LNCAP (cell line): Measurements from ENCODE around the gene BRSK1.

Source experiments
- TF ChIP-seq, protein P1 (sequence below): fragments of 450-650 bp; IDR thresholded peaks from 2 replicates; pipeline ENCODE4 v1.5.1; 2017; ENCODE audit warnings: mild to moderate bottlenecking

The BRSK1 gene

DNA sequence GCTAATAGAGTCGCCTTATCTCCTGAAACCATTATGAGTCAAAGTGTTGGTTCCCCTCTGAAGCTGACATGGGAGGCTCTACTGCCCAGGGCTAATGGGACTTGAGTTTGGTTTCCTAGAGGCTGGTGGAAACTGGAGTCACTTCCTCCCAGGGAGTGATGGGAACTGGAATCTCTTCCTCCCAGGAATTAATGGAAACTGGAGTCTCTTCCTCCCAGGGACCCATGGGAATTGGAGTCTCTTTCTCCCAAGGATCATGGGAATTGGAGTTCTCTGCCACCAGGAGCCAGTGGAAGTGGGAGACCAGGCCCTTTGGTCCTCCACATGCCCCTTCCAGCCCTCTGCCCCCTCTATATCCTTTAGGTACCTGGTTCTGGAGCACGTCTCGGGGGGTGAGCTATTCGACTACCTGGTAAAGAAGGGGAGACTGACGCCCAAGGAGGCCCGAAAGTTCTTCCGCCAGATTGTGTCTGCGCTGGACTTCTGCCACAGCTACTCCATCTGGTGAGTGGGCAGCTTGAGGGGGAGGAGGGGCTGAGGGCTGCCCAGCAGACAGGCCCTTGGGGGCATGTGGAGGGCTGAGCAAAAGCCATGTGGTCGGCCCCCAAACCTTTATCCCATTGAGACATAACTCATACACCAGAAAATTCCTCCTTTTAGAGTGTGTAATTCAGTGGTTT is 5.5 kb downstream of the BRSK1 start:
- TF ChIP-seq, protein P1, sequence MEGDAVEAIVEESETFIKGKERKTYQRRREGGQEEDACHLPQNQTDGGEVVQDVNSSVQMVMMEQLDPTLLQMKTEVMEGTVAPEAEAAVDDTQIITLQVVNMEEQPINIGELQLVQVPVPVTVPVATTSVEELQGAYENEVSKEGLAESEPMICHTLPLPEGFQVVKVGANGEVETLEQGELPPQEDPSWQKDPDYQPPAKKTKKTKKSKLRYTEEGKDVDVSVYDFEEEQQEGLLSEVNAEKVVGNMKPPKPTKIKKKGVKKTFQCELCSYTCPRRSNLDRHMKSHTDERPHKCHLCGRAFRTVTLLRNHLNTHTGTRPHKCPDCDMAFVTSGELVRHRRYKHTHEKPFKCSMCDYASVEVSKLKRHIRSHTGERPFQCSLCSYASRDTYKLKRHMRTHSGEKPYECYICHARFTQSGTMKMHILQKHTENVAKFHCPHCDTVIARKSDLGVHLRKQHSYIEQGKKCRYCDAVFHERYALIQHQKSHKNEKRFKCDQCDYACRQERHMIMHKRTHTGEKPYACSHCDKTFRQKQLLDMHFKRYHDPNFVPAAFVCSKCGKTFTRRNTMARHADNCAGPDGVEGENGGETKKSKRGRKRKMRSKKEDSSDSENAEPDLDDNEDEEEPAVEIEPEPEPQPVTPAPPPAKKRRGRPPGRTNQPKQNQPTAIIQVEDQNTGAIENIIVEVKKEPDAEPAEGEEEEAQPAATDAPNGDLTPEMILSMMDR: no peak

DNA sequence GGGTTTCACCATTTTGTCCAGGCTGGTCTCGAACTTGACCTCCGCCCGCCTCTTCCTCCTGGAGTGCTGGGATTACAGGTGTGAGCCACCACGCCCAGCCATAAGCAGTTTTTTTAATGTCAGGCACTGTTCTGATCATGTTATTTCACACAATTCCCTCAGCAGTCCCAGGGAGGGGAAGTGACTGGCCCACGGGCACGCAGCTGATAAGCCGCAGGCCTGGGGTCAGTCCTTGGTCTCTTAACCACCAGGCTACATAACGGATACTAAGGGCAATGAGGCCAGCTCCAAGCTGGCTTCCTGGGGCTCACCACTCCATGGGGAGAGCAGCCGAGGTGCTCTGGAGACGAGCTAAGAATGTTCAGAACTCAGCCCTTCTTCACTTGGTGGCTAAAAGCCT is 13.5 kb downstream of the BRSK1 start:
- TF ChIP-seq, protein P1: no peak

DNA sequence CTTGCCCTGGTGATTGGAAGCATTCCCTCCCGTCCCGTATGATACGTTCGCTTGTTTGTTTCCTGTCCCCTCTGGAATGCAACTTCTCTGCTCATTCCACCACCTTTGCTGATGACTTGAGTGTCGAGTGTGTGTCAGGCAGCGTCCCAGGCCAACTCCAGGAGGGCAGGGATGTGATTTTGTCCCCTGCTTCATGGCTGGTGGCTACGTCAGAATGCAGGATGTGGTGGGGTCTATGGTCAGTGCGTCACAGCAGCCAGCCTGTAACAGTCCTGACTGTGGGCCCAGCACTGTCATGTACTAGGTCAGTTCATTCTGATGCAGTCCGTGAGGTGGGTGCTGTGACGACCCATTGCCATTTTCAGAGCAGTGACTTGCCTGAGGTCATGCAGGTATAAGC is 16.2 kb downstream of the BRSK1 start:
- TF ChIP-seq, protein P1: no peak

DNA sequence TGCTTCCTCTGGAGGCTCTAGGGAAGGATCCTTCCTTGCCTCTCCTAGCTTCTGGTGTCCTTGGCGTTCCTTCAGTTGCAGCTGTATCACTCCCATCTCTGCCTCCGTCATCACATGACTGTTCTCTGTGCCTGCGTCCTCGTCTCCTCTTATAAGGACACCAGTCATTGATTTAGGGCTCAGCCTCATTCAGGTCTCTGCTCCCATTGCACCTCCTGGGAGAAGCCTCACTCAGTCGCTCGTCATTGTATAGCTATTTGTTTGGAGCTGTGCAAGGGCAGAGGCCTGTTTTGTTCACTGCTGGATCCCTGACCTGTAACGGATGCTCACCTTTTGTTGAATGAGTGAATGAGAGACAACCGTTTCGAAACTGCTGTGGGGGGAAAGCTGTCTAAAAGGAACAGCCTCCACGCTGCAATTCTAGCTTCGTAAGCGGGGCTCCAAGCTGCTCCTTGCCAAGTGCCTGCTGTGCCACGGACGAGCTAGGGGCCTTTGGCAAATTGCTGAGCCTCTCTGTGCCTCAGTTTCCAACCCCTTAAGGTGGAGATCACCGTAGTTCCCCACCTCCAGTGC is 17.2 kb downstream of the BRSK1 start:
- TF ChIP-seq, protein P1: no peak

DNA sequence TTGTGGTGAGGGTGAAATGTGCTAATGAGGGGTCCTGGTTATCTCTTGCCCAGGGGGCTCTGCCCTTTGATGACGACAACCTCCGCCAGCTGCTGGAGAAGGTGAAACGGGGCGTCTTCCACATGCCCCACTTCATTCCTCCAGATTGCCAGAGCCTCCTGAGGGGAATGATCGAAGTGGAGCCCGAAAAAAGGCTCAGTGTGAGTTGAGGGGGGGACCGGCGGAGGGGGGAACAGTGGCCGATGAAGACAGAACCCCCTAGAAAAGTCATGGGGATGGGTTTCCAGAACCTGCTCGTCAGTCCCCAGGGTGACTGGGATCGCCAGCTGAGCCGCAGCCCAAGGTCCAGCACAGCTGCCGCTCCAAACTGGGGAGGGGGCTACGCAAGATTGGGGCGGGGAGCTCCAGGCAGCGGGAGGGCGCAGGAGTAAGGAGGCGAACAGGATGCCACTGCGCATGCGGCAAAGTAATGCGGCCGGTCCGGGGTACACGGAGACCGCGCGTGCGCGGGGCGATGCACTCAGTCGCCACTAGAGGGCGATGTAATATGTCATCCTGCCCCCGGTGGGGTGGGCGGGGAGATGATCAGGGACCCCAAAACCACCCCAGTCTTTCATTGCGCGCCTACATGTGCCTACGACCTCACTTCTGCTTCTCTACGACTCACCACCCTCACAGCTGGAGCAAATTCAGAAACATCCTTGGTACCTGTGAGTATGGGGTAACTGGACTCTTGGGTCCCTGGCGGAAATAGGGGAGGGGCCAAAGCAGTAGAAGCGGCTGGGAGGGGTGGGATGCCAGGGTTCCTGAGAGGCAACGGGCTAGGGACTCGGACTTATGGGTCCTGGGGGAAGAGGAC is 17.9 kb downstream of the BRSK1 start:
- TF ChIP-seq, protein P1: peak; percentile 69

DNA sequence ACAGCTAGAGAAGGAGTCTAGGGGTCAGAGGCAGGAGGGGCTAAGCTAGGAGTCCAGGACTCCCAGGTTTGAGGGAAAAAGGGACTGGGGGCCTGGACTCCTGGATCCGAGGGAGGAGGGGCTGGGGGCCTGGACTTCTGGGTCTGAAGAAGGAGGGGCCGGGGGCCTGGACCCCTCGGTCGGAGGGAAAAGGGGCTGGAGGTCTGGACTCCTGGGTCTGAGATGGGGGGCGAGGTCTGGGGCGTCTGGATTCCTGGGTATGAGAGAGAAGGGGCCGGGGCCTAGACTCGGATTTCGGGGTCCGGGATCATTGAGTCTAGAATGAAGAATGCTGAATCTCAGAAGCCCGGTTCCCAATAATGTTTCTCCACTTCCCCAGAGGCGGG is 18.5 kb downstream of the BRSK1 start:
- TF ChIP-seq, protein P1: no peak

DNA sequence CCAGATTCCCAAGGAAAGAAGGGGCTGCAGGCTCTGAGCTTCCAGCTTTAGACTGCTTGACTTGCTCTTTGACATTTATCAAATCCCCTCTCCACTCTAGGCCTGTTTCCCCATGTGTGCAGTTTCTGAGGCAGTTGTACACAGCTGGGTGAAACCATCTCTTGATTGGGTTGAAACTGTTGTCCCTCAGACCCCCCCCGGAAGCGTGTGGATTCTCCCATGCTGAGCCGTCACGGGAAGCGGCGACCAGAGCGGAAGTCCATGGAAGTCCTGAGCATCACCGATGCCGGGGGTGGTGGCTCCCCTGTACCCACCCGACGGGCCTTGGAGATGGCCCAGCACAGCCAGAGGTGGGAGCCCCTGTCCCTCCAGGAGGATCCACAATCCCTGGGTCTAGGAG is 19.7 kb downstream of the BRSK1 start:
- TF ChIP-seq, protein P1: no peak
